Thoracic aorta (tissue), 2 donors: ENCODE data around the gene CUTA. TPM values are rescaled to one million over a fixed set of nuclear protein-coding genes. Genes with fewer than 3 reads are reported as not detected.

ENCODE experiments used
- ATAC-seq: fragments of 150-250 bp; one replicate; pipeline ENCODE4 v1.8.0; 2017; ENCODE audit warnings: low read depth; ENCODE audit not compliant: insufficient number of reproducible peaks, low FRiP score
- DNase-seq: peaks from one replicate; pipeline ENCODE4 v3.0.0-alpha.2; 2020; ENCODE audit warnings: low spot score
- H3K27ac ChIP-seq, 2 donors: fragments of 200-600 bp; sonication (generic); 1 replicate in 1 of 2; 2 replicates in 1 of 2; pipeline ENCODE4 v1.5.1; 2016; ENCODE audit warnings: mild to moderate bottlenecking in 2 of 2, moderate library complexity in 2 of 2
- H3K27me3 ChIP-seq: fragments of 200-600 bp; sonication (generic); replicated peaks from 2 replicates; pipeline ENCODE4 v1.6.0; 2016; ENCODE audit warnings: mild to moderate bottlenecking; ENCODE audit not compliant: insufficient read depth
- H3K36me3 ChIP-seq: fragments of 200-600 bp; sonication (generic); one replicate; pipeline ENCODE4 v1.5.1; 2016
- H3K4me1 ChIP-seq, 2 donors: fragments of 200-600 bp; sonication (generic); 1 replicate in 1 of 2; 2 replicates in 1 of 2; pipeline versions ENCODE4 v1.5.1 to v1.6.0; 2016; ENCODE audit warnings: low read depth in 2 of 2, mild to moderate bottlenecking in 1 of 2; ENCODE audit not compliant: control insufficient read depth in 1 of 2
- H3K4me3 ChIP-seq: fragments of 200-600 bp; sonication (generic); 2 replicates; pipeline ENCODE4 v1.5.1; 2016; ENCODE audit warnings: mild to moderate bottlenecking
- H3K9me3 ChIP-seq: fragments of 200-600 bp; sonication (generic); 2 replicates; pipeline ENCODE4 v1.5.1; 2016
- CTCF ChIP-seq: fragments of 200-600 bp; sonication (generic); IDR thresholded peaks from one replicate; pipeline ENCODE4 v1.5.1; 2019; ENCODE audit warnings: antibody characterized with exemption
- total RNA-seq, 2 donors: library from RNA; depleted of rRNA; stranded (reverse); fragments of >200 nt; gene quantifications; one replicate each; pipeline versions ENCODE4 v1.1.0 to v1.2.3, GENCODE V29; 2016

CUTA gene
- total RNA-seq, 2 donors from 2014 or later: 60.3 to 207 TPM

- H3K4me1 ChIP-seq: peaks cover 23 to 49% of the 10 kb centered on the region in 2 donors
These were observed 2.8 kb upstream of the CUTA start for GRCh38 chr6:33420491-33421343.

GRCh38 chr6:33419580-33420490, 1.9 kb upstream of the CUTA start, which contains the start of gene SYNGAP1:
Gene SYNGAP1, plus strand, starts transcription at chr6:33420065. Its CDS starts 200 bp downstream, at chr6:33420265.
- peak within 1 kb of the TSS; percentile 70 for H3K4me3 ChIP-seq
- H3K27ac ChIP-seq: peak within 1 kb of the TSS; percentile 91 to 92
- H3K27me3 ChIP-seq: no peaks in the 10 kb centered on the region
- peaks cover 22 to 52% of the 10 kb centered on the region in 2 donors for H3K4me1 ChIP-seq
- DNase-seq: no peak
- no peaks in the 10 kb centered on the region for H3K9me3 ChIP-seq
- H3K36me3 ChIP-seq: peaks cover 10% of the 10 kb centered on the region
- no peak for TF ChIP-seq CTCF
- ATAC-seq: no peak

More at GRCh38 chr6:33420491-33421343, 2.8 kb upstream of the CUTA start:
- Histone ChIP-seq H3K9me3 (no peaks in the 10 kb centered on the region), H3K36me3 (peaks cover 4% of the 10 kb centered on the region), H3K27ac (peak overlapping the region; percentile 54 to 62), H3K27me3 (no peaks in the 10 kb centered on the region), H3K4me3 (peak overlapping the region; percentile 68)
- TF ChIP-seq CTCF: no peak
- DNase-seq (no peak), ATAC-seq (no peak)

- no peak for ATAC-seq
- peaks cover 16 to 51% of the 10 kb centered on the region in 2 donors for H3K4me1 ChIP-seq
These were observed 884 bp upstream of the CUTA start for GRCh38 chr6:33418690-33419291.

DNA sequence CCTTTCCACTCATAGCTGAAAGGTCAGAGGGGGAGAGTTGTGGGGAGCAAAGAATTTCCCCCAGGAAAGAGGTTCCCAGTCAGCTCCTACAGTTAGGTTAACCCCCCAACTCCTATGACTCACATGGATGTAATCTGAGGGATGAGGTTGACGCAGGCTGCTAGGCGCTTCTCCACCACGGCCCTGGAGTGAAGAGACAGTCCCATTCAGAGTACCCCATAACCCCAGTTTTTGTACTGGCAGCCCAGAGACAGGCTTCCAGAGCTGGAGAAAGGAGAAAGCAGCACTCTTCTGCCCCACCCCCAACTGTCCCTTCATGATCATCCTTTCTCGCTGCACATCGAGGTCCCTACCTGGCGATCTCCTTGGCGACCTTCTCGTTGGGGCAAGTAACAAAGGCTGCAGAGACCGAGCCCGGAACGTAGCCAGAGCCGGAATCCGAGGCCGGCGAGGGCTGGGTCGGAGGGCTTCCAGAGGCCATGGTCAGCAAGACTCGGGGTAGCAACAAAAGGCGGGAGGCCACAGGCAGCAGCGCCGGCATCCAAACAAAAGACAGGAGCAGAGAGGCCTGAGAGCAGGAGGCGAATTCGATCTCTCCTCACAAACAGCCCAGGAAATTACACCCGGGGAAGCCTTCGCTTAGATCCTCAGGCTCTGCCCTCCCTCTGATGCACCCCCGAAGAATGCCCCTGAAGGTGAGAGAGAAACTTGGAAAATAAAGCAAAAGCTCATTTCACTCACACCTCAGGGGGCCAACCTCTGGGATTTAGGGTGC, 592 bp downstream of the CUTA start:
- no peak for ATAC-seq
- Histone ChIP-seq H3K27ac (peak overlapping the region; percentile 76 to 91), H3K4me1 (peaks cover 16 to 64% of the 10 kb centered on the region in 2 donors)

More at GRCh38 chr6:33418690-33419291, 884 bp upstream of the CUTA start:
- Histone ChIP-seq H3K9me3 (no peaks in the 10 kb centered on the region), H3K4me3 (peak overlapping the region; percentile 70), H3K27ac (peak overlapping the region; percentile 91 to 92), H3K27me3 (no peaks in the 10 kb centered on the region), H3K36me3 (peaks cover 16% of the 10 kb centered on the region)
- no peak for TF ChIP-seq CTCF
- DNase-seq: no peak

More for the DNA sequence above, 592 bp downstream of the CUTA start:
- Histone ChIP-seq H3K9me3 (no peaks in the 10 kb centered on the region), H3K4me3 (peak overlapping the region; percentile 80), H3K27me3 (no peaks in the 10 kb centered on the region), H3K36me3 (peaks cover 31% of the 10 kb centered on the region)
- no peak for TF ChIP-seq CTCF
- DNase-seq: no peak
